PC-3 (cell line): ENCODE results near the gene ARID5B. TPM values are rescaled to one million over a fixed set of nuclear protein-coding genes. Genes with fewer than 3 reads are reported as not detected.
A peak's percentile ranks its signal among the peaks of the same experiment; 100 is the strongest.

Experiments used
- ATAC-seq: fragments of 200-7000 bp; cut with Tn5 transposase; 2 replicates; pipeline ENCODE4 v1.9.1; 2020; ENCODE audit warnings: mild to moderate bottlenecking, moderate library complexity
- BruUV-seq: library from RNA; stranded (reverse); fragments of 400-500 nt; replicated peaks from 2 replicates; lab custom pipeline; 2021; lab: Mats Ljungman, UMichigan
- CTCF ChIA-PET: fragments of 300-600 bp; sonication (Branson Sonifier 250); formaldehyde crosslinking; loops from one replicate; lab custom pipeline; 2022; ENCODE audit warnings: antibody characterized with exemption; lab: Charles Lee
- POLR2A ChIA-PET: fragments of 300-600 bp; sonication (Branson Sonifier 250); formaldehyde crosslinking; loops from one replicate; lab custom pipeline; 2022; ENCODE audit warnings: antibody characterized with exemption; ENCODE audit not compliant: unreplicated experiment; lab: Charles Lee
- DNase-seq: peaks from one replicate; pipeline ENCODE4 v3.0.0-alpha.2; 2015
- H2AFZ ChIP-seq: fragments of 300-600 bp; sonication (generic); 2 replicates; pipeline ENCODE4 v1.6.0; 2016; ENCODE audit warnings: antibody characterized with exemption, low read length
- H3F3A ChIP-seq: fragments of 300-600 bp; sonication (generic); one replicate; pipeline ENCODE4 v1.6.0; 2017; ENCODE audit warnings: antibody characterized with exemption, low read length, control low read depth, mild to moderate bottlenecking; ENCODE audit not compliant: unreplicated experiment
- H3K27ac ChIP-seq: fragments of 300-600 bp; sonication (generic); 2 replicates; pipeline ENCODE4 v1.5.1; 2016; ENCODE audit warnings: mild to moderate bottlenecking, low read length
- H3K27me3 ChIP-seq: fragments of 300-600 bp; sonication (generic); 2 replicates; pipeline ENCODE4 v1.6.1; 2016; ENCODE audit warnings: low read length, mixed read lengths
- H3K36me3 ChIP-seq: fragments of 300-600 bp; sonication (generic); 2 replicates; pipeline ENCODE4 v1.6.1; 2016; ENCODE audit warnings: low read depth, mixed run types, low read length, mixed read lengths
- H3K4me1 ChIP-seq: fragments of 300-600 bp; sonication (generic); 2 replicates; pipeline ENCODE4 v1.5.1; 2016; ENCODE audit warnings: low read length; ENCODE audit not compliant: insufficient read depth
- H3K4me2 ChIP-seq: fragments of 300-600 bp; sonication (generic); 2 replicates; pipeline ENCODE4 v1.6.0; 2016; ENCODE audit warnings: low read length
- H3K4me3 ChIP-seq: fragments of 300-600 bp; sonication (generic); 2 replicates; pipeline ENCODE4 v1.5.1; 2016; ENCODE audit warnings: mild to moderate bottlenecking, low read length, mixed read lengths
- H3K79me2 ChIP-seq: fragments of 300-600 bp; sonication (generic); 2 replicates; pipeline ENCODE4 v1.6.1; 2017; ENCODE audit warnings: low read length, mixed read lengths
- H3K9ac ChIP-seq: fragments of 300-600 bp; sonication (generic); 2 replicates; pipeline ENCODE4 v1.6.0; 2016; ENCODE audit warnings: mild to moderate bottlenecking, low read length
- H3K9me2 ChIP-seq: fragments of 300-600 bp; sonication (generic); replicated peaks from 2 replicates; pipeline ENCODE4 v1.6.1; 2016; ENCODE audit warnings: mixed run types, low read length, mixed read lengths
- H3K9me3 ChIP-seq: fragments of 300-600 bp; sonication (generic); 2 replicates; pipeline ENCODE4 v1.6.1; 2016; ENCODE audit warnings: low read length, mixed read lengths
- H4K20me1 ChIP-seq: fragments of 300-600 bp; sonication (generic); 2 replicates; pipeline ENCODE4 v1.6.1; 2016; ENCODE audit warnings: low read length, mixed read lengths
- EZH2 ChIP-seq: fragments of 300-600 bp; sonication (generic); IDR thresholded peaks from one replicate; pipeline ENCODE4 v1.6.1; 2017; ENCODE audit warnings: antibody characterized with exemption, mild to moderate bottlenecking, low read length; ENCODE audit not compliant: unreplicated experiment
- EZH2phosphoT487 ChIP-seq: fragments of 300-600 bp; sonication (generic); IDR thresholded peaks from 2 replicates; pipeline ENCODE4 v1.6.1; 2018; ENCODE audit warnings: mild to moderate bottlenecking, antibody characterized with exemption, low read length, borderline replicate concordance
- intact Hi-C: fragments of 100-400 bp; cut with micrococcal nuclease; formaldehyde crosslinking; loops from 2 replicates; pipeline ENCODE4 v1.9.0; 2023
- total RNA-seq: library from RNA; depleted of rRNA; stranded (reverse); fragments of >200 nt; gene quantifications from 2 replicates; pipeline ENCODE4 v1.2.3, GENCODE V29; 2014
- TF ChIP-seq, protein P1 (sequence below): fragments of 300-600 bp; sonication (generic); conservative IDR thresholded peaks from 2 replicates; pipeline ENCODE4 v1.5.1; 2017; ENCODE audit warnings: antibody characterized with exemption, low read depth, mild to moderate bottlenecking, low read length

ARID5B gene
- total RNA-seq, 1 experiment from 2014 or later = 26.4 TPM

- DNase-seq (peak; percentile 91), ATAC-seq (no peak; the same call in 1 of the 2 replicates)
- Histone ChIP-seq H4K20me1 (no peaks in the 10 kb centered on the region), H3K79me2 (peaks cover 4% of the 10 kb centered on the region), H3K9me3 (no peaks in the 10 kb centered on the region), H3K9me2 (no peaks in the 10 kb centered on the region), H3K9ac (no peak overlapping the region), H3K27me3 (no peaks in the 10 kb centered on the region), H2AFZ (no peak overlapping the region), H3K4me2 (no peak overlapping the region), H3K36me3 (no peaks in the 10 kb centered on the region), H3K4me1 (peaks cover 38% of the 10 kb centered on the region), H3K4me3 (no peak overlapping the region), H3F3A (peaks cover 11% of the 10 kb centered on the region), H3K27ac (no peak overlapping the region)
- ChIA-PET POLR2A (interaction anchor here (0.7 kb wide), 1 partner anchor 196 kb away, joined by 5 read pairs; no protein-coding TSS in a partner anchor), CTCF (interaction anchor here (0.6 to 2.2 kb wide), 16 partner anchors 12 to 517 kb away, joined by 3 to 30 read pairs (median 5); no protein-coding TSS in a partner anchor)
- no peak for TF ChIP-seq EZH2phosphoT487
- TF ChIP-seq, protein P1, sequence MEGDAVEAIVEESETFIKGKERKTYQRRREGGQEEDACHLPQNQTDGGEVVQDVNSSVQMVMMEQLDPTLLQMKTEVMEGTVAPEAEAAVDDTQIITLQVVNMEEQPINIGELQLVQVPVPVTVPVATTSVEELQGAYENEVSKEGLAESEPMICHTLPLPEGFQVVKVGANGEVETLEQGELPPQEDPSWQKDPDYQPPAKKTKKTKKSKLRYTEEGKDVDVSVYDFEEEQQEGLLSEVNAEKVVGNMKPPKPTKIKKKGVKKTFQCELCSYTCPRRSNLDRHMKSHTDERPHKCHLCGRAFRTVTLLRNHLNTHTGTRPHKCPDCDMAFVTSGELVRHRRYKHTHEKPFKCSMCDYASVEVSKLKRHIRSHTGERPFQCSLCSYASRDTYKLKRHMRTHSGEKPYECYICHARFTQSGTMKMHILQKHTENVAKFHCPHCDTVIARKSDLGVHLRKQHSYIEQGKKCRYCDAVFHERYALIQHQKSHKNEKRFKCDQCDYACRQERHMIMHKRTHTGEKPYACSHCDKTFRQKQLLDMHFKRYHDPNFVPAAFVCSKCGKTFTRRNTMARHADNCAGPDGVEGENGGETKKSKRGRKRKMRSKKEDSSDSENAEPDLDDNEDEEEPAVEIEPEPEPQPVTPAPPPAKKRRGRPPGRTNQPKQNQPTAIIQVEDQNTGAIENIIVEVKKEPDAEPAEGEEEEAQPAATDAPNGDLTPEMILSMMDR = peak; percentile 99
- BruUV-seq = no TSS peak
- intact Hi-C loops = no loop called here
Observed at GRCh38 chr10:61896854-61897661, 4.4 kb upstream of the ARID5B start.

DNA sequence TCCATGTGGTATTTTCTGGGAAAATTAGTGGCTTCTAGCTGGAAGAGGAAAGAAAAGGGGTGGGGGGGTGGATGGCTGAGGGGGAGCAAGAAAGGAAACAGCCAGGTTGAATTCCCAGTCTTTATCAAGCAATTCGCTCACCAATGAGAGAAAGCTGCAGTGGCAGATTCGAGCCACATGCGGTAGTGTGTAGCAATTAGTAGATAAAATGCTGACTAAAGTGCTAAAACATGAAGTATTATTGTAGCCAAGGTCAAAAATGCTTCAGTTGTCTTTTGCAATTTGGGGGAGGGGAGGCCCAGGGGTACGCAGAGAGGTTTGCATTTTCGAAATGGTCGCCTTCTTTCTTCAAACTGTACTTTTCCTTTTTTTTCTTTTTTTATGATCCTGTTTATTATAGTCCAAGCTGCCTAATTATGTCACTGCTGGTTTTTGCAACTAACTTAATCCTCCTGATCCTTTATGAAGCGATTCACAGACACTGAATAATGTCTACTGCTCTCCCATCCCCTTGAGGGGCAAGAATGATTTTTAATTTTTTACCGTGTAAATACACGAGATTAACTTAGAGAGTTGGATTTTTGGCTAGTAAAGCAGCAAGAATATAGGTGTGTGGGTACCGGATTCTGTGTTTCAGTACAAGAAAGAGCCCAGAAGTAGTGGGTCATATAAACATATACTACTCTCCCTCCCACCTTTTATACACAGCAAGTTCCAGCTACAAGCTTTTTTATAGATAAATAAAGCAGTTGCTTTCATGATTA is 3.6 kb upstream of the ARID5B start:
- no TSS peak for BruUV-seq

More for the DNA sequence above, 3.6 kb upstream of the ARID5B start:
- peaks cover 38% of the 10 kb centered on the region for H3K4me1 ChIP-seq
- H3K36me3 ChIP-seq = no peaks in the 10 kb centered on the region
- no peak overlapping the region for H2AFZ ChIP-seq
- no peak for ATAC-seq
- CTCF ChIA-PET = interaction anchor here (0.5 to 3.1 kb wide), 6 partner anchors 46 to 984 kb away, joined by 3 to 30 read pairs (median 4); no protein-coding TSS in a partner anchor
- H3F3A ChIP-seq = peaks cover 11% of the 10 kb centered on the region
- no peak overlapping the region for H3K4me3 ChIP-seq
- H3K4me2 ChIP-seq = peak overlapping the region; percentile 89
- TF ChIP-seq EZH2 (no peak), EZH2phosphoT487 (no peak)
- TF ChIP-seq, protein P1 = no peak
- no peaks in the 10 kb centered on the region for H3K9me3 ChIP-seq
- DNase-seq = peak; percentile 64
- no peaks in the 10 kb centered on the region for H3K27me3 ChIP-seq
- H3K9me2 ChIP-seq = no peaks in the 10 kb centered on the region
- H4K20me1 ChIP-seq = no peaks in the 10 kb centered on the region
- intact Hi-C loops = loop anchor here (2.0 kb wide), 1 partner anchor 27 kb away; no protein-coding TSS in a partner anchor
- POLR2A ChIA-PET = no interaction called here
- peak overlapping the region; percentile 79 for H3K27ac ChIP-seq
- H3K79me2 ChIP-seq = peaks cover 10% of the 10 kb centered on the region
- 0 out of 2 replicates have a peak overlapping the region, but pooled peaks have one; percentile 14 for H3K9ac ChIP-seq
